Activated B cell treated with CpG ODN at 0.5 μM for 24 hours (primary cell): Measurements from ENCODE around the gene SMAD6. TPM values are rescaled to one million over a fixed set of nuclear protein-coding genes. Genes with fewer than 3 reads are reported as not detected.

ENCODE experiments used
- ATAC-seq: fragments of 200-7000 bp; cut with Tn5 transposase; one replicate; pipeline ENCODE4 v1.10.0; 2021; ENCODE audit warnings: low read depth, mild to moderate bottlenecking, moderate library complexity
- CTCF ChIA-PET: fragments of 350-600 bp; sonication (Branson Sonifier 250); formaldehyde crosslinking; loops from one replicate; lab custom pipeline; 2021; ENCODE audit warnings: antibody characterized with exemption; lab: Charles Lee
- POLR2A ChIA-PET: fragments of 350-600 bp; sonication (Branson Sonifier 250); formaldehyde crosslinking; loops from one replicate; lab custom pipeline; 2021; ENCODE audit warnings: antibody characterized with exemption; lab: Charles Lee
- DNase-seq: peaks from one replicate; pipeline ENCODE4 v3.0.0; 2022
- H3K27ac Mint-ChIP-seq: one replicate; pipeline ENCODE4 v1.8.0; 2020; ENCODE audit warnings: mixed read lengths
- H3K27me3 Mint-ChIP-seq: one replicate; pipeline ENCODE4 v1.8.0; 2021; ENCODE audit warnings: mixed read lengths
- H3K36me3 Mint-ChIP-seq: one replicate; pipeline ENCODE4 v1.8.0; 2021; ENCODE audit warnings: low read depth, mixed read lengths
- H3K4me1 Mint-ChIP-seq: one replicate; pipeline ENCODE4 v1.8.0; 2021; ENCODE audit warnings: mixed read lengths
- H3K4me3 Mint-ChIP-seq: one replicate; pipeline ENCODE4 v1.8.0; 2020; ENCODE audit warnings: mild to moderate bottlenecking, mixed read lengths
- H3K9me3 Mint-ChIP-seq: one replicate; pipeline ENCODE4 v1.8.0; 2020; ENCODE audit warnings: mixed read lengths
- CTCF ChIP-seq: fragments of 200-600 bp; IDR thresholded peaks from one replicate; pipeline ENCODE4 v1.8.0; 2022; ENCODE audit warnings: antibody characterized with exemption, mild to moderate bottlenecking
- intact Hi-C: fragments of 100-400 bp; cut with micrococcal nuclease; formaldehyde crosslinking; loops from one replicate; pipeline ENCODE4 v1.15.1; 2024
- total RNA-seq: library from RNA; stranded (reverse); gene quantifications from 2 replicates; pipeline ENCODE4 v1.2.3, GENCODE V29; 2022

Gene SMAD6
- total RNA-seq, 1 donor from 2014 or later = 0.04 TPM

GRCh38 chr15:66670175-66670574 is 31.9 kb upstream of the SMAD6 start:
- DNase-seq (no peak), ATAC-seq (no peak)
- no peak for TF ChIP-seq CTCF
- ChIA-PET POLR2A (no interaction called here), CTCF (no interaction called here)
- Mint-ChIP-seq H3K27me3 (peaks cover 3% of the 10 kb centered on the region), H3K9me3 (peaks cover 3% of the 10 kb centered on the region), H3K4me1 (peaks cover 3% of the 10 kb centered on the region), H3K4me3 (no peak overlapping the region), H3K27ac (no peak overlapping the region), H3K36me3 (no peaks in the 10 kb centered on the region)
- intact Hi-C loops = no loop called here

- Mint-ChIP-seq H3K4me1 (peaks cover 6% of the 10 kb centered on the region), H3K4me3 (no peak overlapping the region), H3K9me3 (peaks cover 3% of the 10 kb centered on the region), H3K27ac (no peak overlapping the region), H3K27me3 (peaks cover 3% of the 10 kb centered on the region), H3K36me3 (no peaks in the 10 kb centered on the region)
- ChIA-PET CTCF (no interaction called here), POLR2A (no interaction called here)
- DNase-seq = no peak
- intact Hi-C loops = no loop called here
- TF ChIP-seq CTCF = no peak
- no peak for ATAC-seq
These were observed 31.1 kb upstream of the SMAD6 start for GRCh38 chr15:66670762-66671580.

GRCh38 chr15:66672867-66673266 is 29.2 kb upstream of the SMAD6 start:
- ChIA-PET POLR2A (no interaction called here), CTCF (no interaction called here)
- TF ChIP-seq CTCF = no peak
- Mint-ChIP-seq H3K27ac (no peak overlapping the region), H3K27me3 (peaks cover 3% of the 10 kb centered on the region), H3K4me3 (no peak overlapping the region), H3K9me3 (peaks cover 1% of the 10 kb centered on the region), H3K4me1 (peaks cover 6% of the 10 kb centered on the region), H3K36me3 (no peaks in the 10 kb centered on the region)
- intact Hi-C loops = no loop called here
- ATAC-seq (no peak), DNase-seq (no peak)

GRCh38 chr15:66673410-66674322 is 28.4 kb upstream of the SMAD6 start:
- intact Hi-C loops = no loop called here
- no peak for DNase-seq
- Mint-ChIP-seq H3K27ac (no peak overlapping the region), H3K4me3 (no peak overlapping the region), H3K36me3 (no peaks in the 10 kb centered on the region), H3K4me1 (peaks cover 6% of the 10 kb centered on the region), H3K9me3 (no peaks in the 10 kb centered on the region), H3K27me3 (peaks cover 3% of the 10 kb centered on the region)
- no peak for TF ChIP-seq CTCF
- CTCF ChIA-PET = interaction anchor here (0.6 kb wide), 1 partner anchor 12 kb away, joined by 3 read pairs; no protein-coding TSS in a partner anchor
- POLR2A ChIA-PET = no interaction called here
- peak; percentile 34 for ATAC-seq

GRCh38 chr15:66674756-66675155 is 27.3 kb upstream of the SMAD6 start:
- Mint-ChIP-seq H3K27ac (no peak overlapping the region), H3K4me3 (no peak overlapping the region), H3K27me3 (peaks cover 3% of the 10 kb centered on the region), H3K9me3 (no peaks in the 10 kb centered on the region), H3K36me3 (no peaks in the 10 kb centered on the region), H3K4me1 (peaks cover 6% of the 10 kb centered on the region)
- ChIA-PET CTCF (no interaction called here), POLR2A (no interaction called here)
- TF ChIP-seq CTCF = no peak
- intact Hi-C loops = no loop called here
- DNase-seq (no peak), ATAC-seq (no peak)
